Hepatocyte (in vitro differentiated cells): ENCODE data around the gene IL22.
"Not testable (repeated sequence)": the region's sequence is repeated elsewhere in the genome, so short reads cannot be mapped to it uniquely, and the experiment has no call there.

Source experiments
- CTCF ChIP-seq: fragments of 200-600 bp; sonication (generic); IDR thresholded peaks from 2 replicates; pipeline ENCODE4 v1.5.1; 2016; ENCODE audit warnings: antibody characterized with exemption, mild to moderate bottlenecking; ENCODE audit not compliant: poor library complexity
- EZH2 ChIP-seq: fragments of 200-600 bp; sonication (generic); IDR thresholded peaks from 2 replicates; pipeline ENCODE4 v1.6.1; 2016; ENCODE audit warnings: antibody characterized with exemption, mild to moderate bottlenecking, borderline replicate concordance
- EZH2phosphoT487 ChIP-seq: fragments of 200-600 bp; sonication (generic); IDR thresholded peaks from one replicate; pipeline ENCODE4 v1.6.1; 2018; ENCODE audit warnings: antibody characterized with exemption, mild to moderate bottlenecking, low read depth, moderate library complexity; ENCODE audit not compliant: unreplicated experiment, severe bottlenecking

GRCh38 chr12:68209048-68209728 lies 44.2 kb downstream of the IL22 start:
- not testable (repeated sequence) for TF ChIP-seq CTCF, EZH2, EZH2phosphoT487
